GM12878 (cell line): ENCODE results near the gene CNR2. TPM values are rescaled to one million over a fixed set of nuclear protein-coding genes. Genes with fewer than 3 reads are reported as not detected.

Source experiments
- BMI1 ChIP-seq: fragments of 450-650 bp; IDR thresholded peaks from 2 replicates; pipeline ENCODE4 v1.6.1; 2016; ENCODE audit warnings: mild to moderate bottlenecking, moderate library complexity, borderline replicate concordance
- DPF2 ChIP-seq: fragments of 450-650 bp; IDR thresholded peaks from 2 replicates; pipeline ENCODE4 v1.6.1; 2017; ENCODE audit warnings: mild to moderate bottlenecking
- GATAD2B ChIP-seq: fragments of 450-650 bp; conservative IDR thresholded peaks from 2 replicates; pipeline ENCODE4 v1.6.1; 2017; ENCODE audit warnings: low read depth, mild to moderate bottlenecking, moderate library complexity
- IKZF1 ChIP-seq: fragments of 450-650 bp; conservative IDR thresholded peaks from 2 replicates; pipeline ENCODE4 v1.6.1; 2017; ENCODE audit warnings: antibody characterized with exemption, mild to moderate bottlenecking
- KDM1A ChIP-seq: fragments of 200-600 bp; sonication (generic); IDR thresholded peaks from 2 replicates; pipeline ENCODE4 v1.6.1; 2016; ENCODE audit warnings: borderline replicate concordance
- MEF2B ChIP-seq: fragments of 450-650 bp; IDR thresholded peaks from 2 replicates; pipeline ENCODE4 v1.6.1; 2018; ENCODE audit warnings: mild to moderate bottlenecking, moderate library complexity; ENCODE audit not compliant: partially characterized antibody, poor library complexity, severe bottlenecking
- NFYB ChIP-seq: IDR thresholded peaks from 2 replicates; pipeline ENCODE4 v1.6.1; 2011; ENCODE audit warnings: low read depth, mild to moderate bottlenecking, low read length, improper control_type of control experiment, moderate library complexity; ENCODE audit not compliant: insufficient read depth
- RBBP5 ChIP-seq: fragments of 200-600 bp; sonication (generic); conservative IDR thresholded peaks from 2 replicates; pipeline ENCODE4 v1.6.1; 2016
- RFX5 ChIP-seq: IDR thresholded peaks from 2 replicates; pipeline ENCODE4 v1.6.1; 2011; ENCODE audit warnings: low read depth, low read length, improper control_type of control experiment
- SMC3 ChIP-seq: IDR thresholded peaks from 2 replicates; pipeline ENCODE4 v1.6.1; 2011; ENCODE audit warnings: low read length, improper control_type of control experiment, borderline replicate concordance
- SP1 ChIP-seq: IDR thresholded peaks from one replicate; pipeline ENCODE4 v1.6.1; 2011; ENCODE audit warnings: low read depth, low read length
- SPI1 ChIP-seq: IDR thresholded peaks from 2 replicates; pipeline ENCODE4 v1.6.1; 2011; ENCODE audit warnings: low read depth, mild to moderate bottlenecking, low read length, moderate library complexity, borderline replicate concordance; ENCODE audit not compliant: insufficient read depth
- SREBF1 ChIP-seq: IDR thresholded peaks from 2 replicates; pipeline ENCODE4 v1.6.1; 2012; ENCODE audit warnings: mild to moderate bottlenecking, low read length
- SREBF2 ChIP-seq: IDR thresholded peaks from 2 replicates; pipeline ENCODE4 v1.6.1; 2012; ENCODE audit warnings: mild to moderate bottlenecking, low read length
- polyA plus RNA-seq, 11 experiments: library from polyadenylated mRNA; depleted of rRNA in 4 of 11; unstranded in 6 of 11; stranded (reverse) in 5 of 11; fragments of >200 nt; fragmentation: Nextera tagmentation in 4 of 11; fragmentation: Illumina TruSeq in 1 of 11; extraction: Ambion mirVana in 4 of 11; extraction: Trizol in 1 of 11; gene quantifications; 1 replicate in 1 of 11; 2 replicates in 10 of 11; pipeline versions ENCODE4 v1.2.1 to v1.2.3, GENCODE V29; 2011 to 2016; ENCODE audit warnings: inconsistent platforms in 2 of 11, missing spikeins in 2 of 11, low read depth in 1 of 11
- total RNA-seq, 4 experiments: library from RNA; depleted of rRNA in 3 of 4; stranded (reverse); fragments of >200 nt in 3 of 4; fragmentation: Illumina TruSeq in 1 of 4; extraction: Trizol in 1 of 4; gene quantifications; 2 replicates each; pipeline versions ENCODE4 v1.2.1 to v1.2.3, GENCODE V29; 2013 to 2021
- TF ChIP-seq, protein P1 (sequence below): fragments of 450-650 bp; IDR thresholded peaks from 2 replicates; pipeline ENCODE4 v1.6.1; 2017; ENCODE audit warnings: mild to moderate bottlenecking
- TF ChIP-seq, protein P2 (sequence below): IDR thresholded peaks from 2 replicates; pipeline ENCODE4 v1.6.1; 2011; ENCODE audit warnings: low read depth, mild to moderate bottlenecking, low read length, moderate library complexity, borderline replicate concordance; ENCODE audit errors: extremely low read depth
- TF ChIP-seq, protein P3 (sequence below): IDR thresholded peaks from 2 replicates; pipeline ENCODE4 v1.6.1; 2012; ENCODE audit warnings: low read length, inconsistent platforms
- TF ChIP-seq, protein P4 (sequence below): fragments of 150-350 bp; IDR thresholded peaks from 2 replicates; pipeline ENCODE4 v1.6.1; 2016; ENCODE audit warnings: low read depth, low read length
- TF ChIP-seq, protein P5 (sequence below): IDR thresholded peaks from 2 replicates; pipeline ENCODE4 v1.6.1; 2011; ENCODE audit warnings: low read depth, low read length, improper control_type of control experiment, borderline replicate concordance

Gene CNR2
- total and polyA plus RNA-seq, 10 of the 15 experiments (the other 5 are each of a cell fraction or from before 2014, with no cell fraction given) = 0.46 to 19.8 (median 12.2) TPM

DNA sequence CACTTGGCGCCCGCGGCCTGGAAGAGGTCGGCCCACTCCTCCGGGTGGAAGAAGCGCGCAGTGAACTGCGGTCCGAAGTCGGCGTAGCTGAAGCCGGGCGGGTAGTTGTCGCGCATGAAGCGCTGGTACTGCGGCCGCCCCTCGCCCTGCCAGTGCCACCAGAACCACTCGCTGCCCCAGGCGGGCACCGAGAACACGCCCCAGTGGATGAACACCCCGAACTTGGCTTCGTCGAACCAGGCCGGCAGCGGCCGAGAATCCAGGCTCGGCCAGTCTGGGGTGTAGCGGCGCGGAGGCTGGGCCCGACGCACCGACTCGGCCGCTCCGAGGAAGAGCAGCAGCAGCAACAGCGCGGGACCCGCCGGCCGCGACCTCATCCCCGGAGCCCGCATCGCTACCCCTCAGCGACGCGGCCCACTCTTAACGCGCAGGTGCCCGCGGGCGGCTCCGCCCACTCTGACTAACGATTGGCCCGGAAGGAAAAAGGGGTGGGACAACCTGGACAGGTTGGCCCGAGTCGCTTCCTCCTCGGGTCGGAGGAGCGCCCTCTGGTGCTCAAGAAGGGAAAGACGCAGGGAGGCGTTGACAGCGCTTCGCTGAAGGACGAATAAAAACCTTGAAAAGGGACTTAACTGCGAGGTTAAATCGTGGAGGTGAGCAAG, 45.1 kb downstream of the CNR2 start, which contains the start of gene FUCA1 (continued):
- TF ChIP-seq DPF2 = peak; percentile 52; the same call in 1 of the 2 replicates
- TF ChIP-seq NFYB = peak; percentile 68; the same call in 1 of the 2 replicates
- TF ChIP-seq, protein P1, sequence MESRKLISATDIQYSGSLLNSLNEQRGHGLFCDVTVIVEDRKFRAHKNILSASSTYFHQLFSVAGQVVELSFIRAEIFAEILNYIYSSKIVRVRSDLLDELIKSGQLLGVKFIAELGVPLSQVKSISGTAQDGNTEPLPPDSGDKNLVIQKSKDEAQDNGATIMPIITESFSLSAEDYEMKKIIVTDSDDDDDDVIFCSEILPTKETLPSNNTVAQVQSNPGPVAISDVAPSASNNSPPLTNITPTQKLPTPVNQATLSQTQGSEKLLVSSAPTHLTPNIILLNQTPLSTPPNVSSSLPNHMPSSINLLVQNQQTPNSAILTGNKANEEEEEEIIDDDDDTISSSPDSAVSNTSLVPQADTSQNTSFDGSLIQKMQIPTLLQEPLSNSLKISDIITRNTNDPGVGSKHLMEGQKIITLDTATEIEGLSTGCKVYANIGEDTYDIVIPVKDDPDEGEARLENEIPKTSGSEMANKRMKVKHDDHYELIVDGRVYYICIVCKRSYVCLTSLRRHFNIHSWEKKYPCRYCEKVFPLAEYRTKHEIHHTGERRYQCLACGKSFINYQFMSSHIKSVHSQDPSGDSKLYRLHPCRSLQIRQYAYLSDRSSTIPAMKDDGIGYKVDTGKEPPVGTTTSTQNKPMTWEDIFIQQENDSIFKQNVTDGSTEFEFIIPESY = peak; percentile 98
- TF ChIP-seq, protein P2, sequence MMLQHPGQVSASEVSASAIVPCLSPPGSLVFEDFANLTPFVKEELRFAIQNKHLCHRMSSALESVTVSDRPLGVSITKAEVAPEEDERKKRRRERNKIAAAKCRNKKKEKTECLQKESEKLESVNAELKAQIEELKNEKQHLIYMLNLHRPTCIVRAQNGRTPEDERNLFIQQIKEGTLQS = no peak
- TF ChIP-seq RBBP5 = no peak
- no peak for TF ChIP-seq BMI1
- TF ChIP-seq RFX5 = peak; percentile 10; the same call in 1 of the 2 replicates
- TF ChIP-seq, protein P3, sequence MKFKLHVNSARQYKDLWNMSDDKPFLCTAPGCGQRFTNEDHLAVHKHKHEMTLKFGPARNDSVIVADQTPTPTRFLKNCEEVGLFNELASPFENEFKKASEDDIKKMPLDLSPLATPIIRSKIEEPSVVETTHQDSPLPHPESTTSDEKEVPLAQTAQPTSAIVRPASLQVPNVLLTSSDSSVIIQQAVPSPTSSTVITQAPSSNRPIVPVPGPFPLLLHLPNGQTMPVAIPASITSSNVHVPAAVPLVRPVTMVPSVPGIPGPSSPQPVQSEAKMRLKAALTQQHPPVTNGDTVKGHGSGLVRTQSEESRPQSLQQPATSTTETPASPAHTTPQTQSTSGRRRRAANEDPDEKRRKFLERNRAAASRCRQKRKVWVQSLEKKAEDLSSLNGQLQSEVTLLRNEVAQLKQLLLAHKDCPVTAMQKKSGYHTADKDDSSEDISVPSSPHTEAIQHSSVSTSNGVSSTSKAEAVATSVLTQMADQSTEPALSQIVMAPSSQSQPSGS = no peak
- TF ChIP-seq, protein P4, sequence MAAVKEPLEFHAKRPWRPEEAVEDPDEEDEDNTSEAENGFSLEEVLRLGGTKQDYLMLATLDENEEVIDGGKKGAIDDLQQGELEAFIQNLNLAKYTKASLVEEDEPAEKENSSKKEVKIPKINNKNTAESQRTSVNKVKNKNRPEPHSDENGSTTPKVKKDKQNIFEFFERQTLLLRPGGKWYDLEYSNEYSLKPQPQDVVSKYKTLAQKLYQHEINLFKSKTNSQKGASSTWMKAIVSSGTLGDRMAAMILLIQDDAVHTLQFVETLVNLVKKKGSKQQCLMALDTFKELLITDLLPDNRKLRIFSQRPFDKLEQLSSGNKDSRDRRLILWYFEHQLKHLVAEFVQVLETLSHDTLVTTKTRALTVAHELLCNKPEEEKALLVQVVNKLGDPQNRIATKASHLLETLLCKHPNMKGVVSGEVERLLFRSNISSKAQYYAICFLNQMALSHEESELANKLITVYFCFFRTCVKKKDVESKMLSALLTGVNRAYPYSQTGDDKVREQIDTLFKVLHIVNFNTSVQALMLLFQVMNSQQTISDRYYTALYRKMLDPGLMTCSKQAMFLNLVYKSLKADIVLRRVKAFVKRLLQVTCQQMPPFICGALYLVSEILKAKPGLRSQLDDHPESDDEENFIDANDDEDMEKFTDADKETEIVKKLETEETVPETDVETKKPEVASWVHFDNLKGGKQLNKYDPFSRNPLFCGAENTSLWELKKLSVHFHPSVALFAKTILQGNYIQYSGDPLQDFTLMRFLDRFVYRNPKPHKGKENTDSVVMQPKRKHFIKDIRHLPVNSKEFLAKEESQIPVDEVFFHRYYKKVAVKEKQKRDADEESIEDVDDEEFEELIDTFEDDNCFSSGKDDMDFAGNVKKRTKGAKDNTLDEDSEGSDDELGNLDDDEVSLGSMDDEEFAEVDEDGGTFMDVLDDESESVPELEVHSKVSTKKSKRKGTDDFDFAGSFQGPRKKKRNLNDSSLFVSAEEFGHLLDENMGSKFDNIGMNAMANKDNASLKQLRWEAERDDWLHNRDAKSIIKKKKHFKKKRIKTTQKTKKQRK = no peak
- TF ChIP-seq SMC3 = peak; percentile 79
- TF ChIP-seq SREBF1 = no peak
- TF ChIP-seq SREBF2 = no peak
- TF ChIP-seq, protein P5, sequence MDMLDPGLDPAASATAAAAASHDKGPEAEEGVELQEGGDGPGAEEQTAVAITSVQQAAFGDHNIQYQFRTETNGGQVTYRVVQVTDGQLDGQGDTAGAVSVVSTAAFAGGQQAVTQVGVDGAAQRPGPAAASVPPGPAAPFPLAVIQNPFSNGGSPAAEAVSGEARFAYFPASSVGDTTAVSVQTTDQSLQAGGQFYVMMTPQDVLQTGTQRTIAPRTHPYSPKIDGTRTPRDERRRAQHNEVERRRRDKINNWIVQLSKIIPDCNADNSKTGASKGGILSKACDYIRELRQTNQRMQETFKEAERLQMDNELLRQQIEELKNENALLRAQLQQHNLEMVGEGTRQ = no peak
- TF ChIP-seq GATAD2B = peak; percentile 75; the same call in 1 of the 2 replicates
- peak; percentile 37; the same call in 1 of the 2 replicates for TF ChIP-seq SPI1
- peak; percentile 69 for TF ChIP-seq IKZF1
- no peak for TF ChIP-seq KDM1A
- no peak for TF ChIP-seq MEF2B
- TF ChIP-seq SP1 = peak; percentile 65
